Esophagus (tissue), 2 donors: Measurements from ENCODE around the gene RSRC2. TPM values are rescaled to one million over a fixed set of nuclear protein-coding genes. Genes with fewer than 3 reads are reported as not detected.
A peak's percentile ranks its signal among the peaks of the same experiment; 100 is the strongest.

Experiments used
- H3K27ac ChIP-seq, 2 donors: one replicate each; pipeline ENCODE4 v1.5.1; 2013; ENCODE audit warnings: low read depth in 2 of 2, mild to moderate bottlenecking in 2 of 2, inconsistent platforms in 1 of 2, low read length in 1 of 2, moderate library complexity in 1 of 2
- H3K27me3 ChIP-seq, 2 donors: one replicate each; pipeline ENCODE4 v1.6.1; 2013; ENCODE audit warnings: low read length in 2 of 2, control low read depth in 1 of 2, mild to moderate bottlenecking in 1 of 2; ENCODE audit not compliant: insufficient read depth in 2 of 2, control insufficient read depth in 1 of 2
- H3K36me3 ChIP-seq, 2 donors: one replicate each; pipeline ENCODE4 v1.6.1; 2013; ENCODE audit warnings: low read length in 1 of 2; ENCODE audit not compliant: control insufficient read depth in 2 of 2, insufficient read depth in 2 of 2
- H3K4me1 ChIP-seq, 2 donors: one replicate each; pipeline ENCODE4 v1.6.1; 2013; ENCODE audit warnings: low read length in 1 of 2; ENCODE audit not compliant: control insufficient read depth in 2 of 2, insufficient read depth in 2 of 2
- H3K4me3 ChIP-seq, 2 donors: one replicate each; pipeline ENCODE4 v1.5.1; 2013; ENCODE audit warnings: low read length in 2 of 2, mild to moderate bottlenecking in 2 of 2, low read depth in 1 of 2, moderate library complexity in 1 of 2
- H3K9me3 ChIP-seq, 2 donors: one replicate each; pipeline ENCODE4 v1.6.1; 2013; ENCODE audit warnings: mild to moderate bottlenecking in 2 of 2, low read depth in 1 of 2, low read length in 1 of 2, moderate library complexity in 1 of 2; ENCODE audit not compliant: control insufficient read depth in 2 of 2, insufficient read depth in 1 of 2
- WGBS, 2 donors: extraction: QIAGEN DNeasy Blood & Tissue Kit; methylation state at CpG; one replicate each; pipeline ENCODE4 v1.1.7; 2013; 5-methylcytosine and 5-hydroxymethylcytosine counted together
- polyA plus RNA-seq, 2 donors: library from polyadenylated mRNA; stranded (reverse); fragments of 200-250 nt; gene quantifications; one replicate each; pipeline ENCODE4 v1.2.3, GENCODE V29; 2013
- donor health status: healthy with polysubstance abuse.
- donor health status: Bipolar disorder and iron deficiency.

RSRC2 gene
- polyA plus RNA-seq, 2 donors = 44.0 to 49.8 TPM

DNA sequence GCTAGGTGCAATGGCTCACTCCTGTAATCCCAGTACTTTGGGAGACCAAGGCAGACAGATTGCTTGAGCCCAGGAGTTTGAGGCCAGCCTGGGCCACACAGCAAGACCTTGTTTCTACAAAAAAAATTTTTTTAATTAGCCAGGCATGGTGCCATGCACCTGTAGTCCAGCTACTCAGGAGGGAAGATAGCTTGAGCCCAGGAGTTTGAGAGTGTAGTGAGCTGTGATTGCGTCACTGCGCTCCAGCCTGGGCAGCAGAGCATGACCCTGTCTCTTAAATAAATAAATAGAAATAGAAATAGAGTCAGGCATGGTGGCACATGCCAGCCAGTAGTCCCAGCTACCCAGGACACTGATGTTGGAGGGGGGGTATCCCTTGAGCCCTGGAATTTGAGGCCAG, 67.5 kb downstream of the RSRC2 start:
- WGBS, 2 donors = 90 to 97% methylated on average over 2 of the region's 2 CpGs
- Histone ChIP-seq H3K4me1 (peaks cover 0 to 4% of the 10 kb centered on the region in 2 donors), H3K4me3 (no peak overlapping the region), H3K27me3 (no peaks in the 10 kb centered on the region), H3K36me3 (no peaks in the 10 kb centered on the region), H3K9me3 (no peaks in the 10 kb centered on the region), H3K27ac (peak overlapping the region in 1 of 2 donors; percentile 16)

DNA sequence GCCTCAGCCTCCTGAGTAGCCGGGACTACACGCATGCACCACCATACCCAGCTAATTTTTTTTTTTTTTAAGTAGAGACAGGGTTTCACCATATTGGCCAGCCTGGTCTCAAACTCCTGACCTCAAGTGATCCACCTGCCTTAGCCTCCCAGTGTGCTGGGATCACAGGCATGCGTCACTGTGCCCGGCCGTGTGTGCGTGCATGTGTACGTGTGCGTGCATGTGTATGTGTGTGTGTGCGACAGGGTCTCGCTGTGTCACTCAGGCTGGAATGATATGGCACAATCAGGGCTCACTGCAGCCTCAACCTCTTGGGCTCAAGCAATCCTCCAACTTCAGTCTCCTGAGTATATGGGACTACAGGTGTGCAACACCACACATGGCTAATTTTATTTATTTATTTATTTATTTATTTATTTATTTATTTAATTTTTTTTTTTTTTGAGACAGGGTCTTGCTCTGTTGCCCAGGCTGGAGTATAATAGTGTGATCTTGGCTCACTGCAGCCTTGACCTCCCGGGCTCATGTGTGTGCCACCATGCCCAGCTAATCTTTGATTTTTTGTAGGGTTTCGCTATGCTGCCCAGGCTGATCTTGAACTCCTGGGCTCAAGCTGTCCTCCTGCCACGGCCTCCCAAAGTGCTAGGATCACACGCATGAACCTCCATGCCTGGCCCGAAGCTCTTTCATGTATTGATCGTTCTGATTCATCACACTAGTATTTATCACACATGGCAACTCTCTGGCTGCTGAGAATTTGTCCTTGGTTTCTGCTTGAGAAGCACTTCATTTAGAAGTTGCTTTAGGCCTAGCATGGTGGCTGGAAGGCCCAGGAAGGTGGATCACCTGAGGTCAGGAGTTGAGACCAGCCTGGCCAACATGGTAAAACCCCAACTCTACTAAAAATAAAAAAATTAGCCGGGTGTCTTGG, 68.4 kb downstream of the RSRC2 start:
- no peaks in the 10 kb centered on the region for H3K9me3 ChIP-seq
- 95 to 96% methylated on average over 17 of the region's 17 CpGs for WGBS, 2 donors
- no peaks in the 10 kb centered on the region for H3K27me3 ChIP-seq
- no peaks in the 10 kb centered on the region for H3K36me3 ChIP-seq
- peaks cover 0 to 5% of the 10 kb centered on the region in 2 donors for H3K4me1 ChIP-seq
- H3K4me3 ChIP-seq = no peak overlapping the region
- H3K27ac ChIP-seq = no peak overlapping the region

DNA sequence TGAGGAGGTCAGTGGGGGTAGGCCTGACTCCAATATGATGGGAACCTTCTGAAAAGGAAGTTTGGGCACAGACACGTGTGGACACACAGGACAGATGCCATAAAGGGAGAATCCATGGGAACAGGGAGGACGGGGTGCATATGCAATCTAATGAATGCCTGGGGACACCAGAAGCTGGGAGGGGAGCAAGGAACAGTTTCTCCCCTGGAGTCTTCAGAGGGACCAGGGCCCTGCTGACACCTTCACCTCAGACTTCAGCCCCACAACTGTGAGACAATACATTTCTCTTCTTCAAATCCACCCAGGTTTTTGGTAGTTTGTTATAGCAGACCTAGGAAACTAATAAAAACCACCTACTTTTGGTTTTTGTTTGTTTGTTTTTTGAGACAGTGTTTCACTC, 69.1 kb downstream of the RSRC2 start:
- H3K4me1 ChIP-seq = peaks cover 0 to 5% of the 10 kb centered on the region in 2 donors
- H3K9me3 ChIP-seq = no peaks in the 10 kb centered on the region
- 59 to 75% methylated on average over 2 of the region's 2 CpGs for WGBS, 2 donors
- H3K27ac ChIP-seq = no peak overlapping the region
- H3K27me3 ChIP-seq = no peaks in the 10 kb centered on the region
- H3K36me3 ChIP-seq = no peaks in the 10 kb centered on the region
- H3K4me3 ChIP-seq = no peak overlapping the region

DNA sequence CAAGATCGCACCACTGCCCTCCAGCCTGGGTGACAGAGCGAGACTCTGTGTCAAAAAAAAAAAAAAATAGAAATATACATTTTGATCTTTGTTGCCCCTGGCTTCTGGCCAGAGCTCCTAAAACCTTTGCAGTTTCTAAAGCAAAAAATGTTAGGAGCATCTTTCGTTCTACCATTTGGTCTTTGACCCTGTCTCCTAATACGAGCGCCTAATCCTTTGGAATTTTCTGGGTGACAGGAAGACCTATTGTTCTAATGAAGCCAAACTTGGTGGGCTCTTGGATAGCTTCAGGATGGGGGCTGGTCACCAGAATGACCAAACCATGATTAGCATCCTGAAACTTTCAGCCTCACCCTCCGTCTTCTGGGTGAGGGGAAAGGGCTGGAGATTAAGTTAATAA, 72.0 kb downstream of the RSRC2 start:
- Histone ChIP-seq H3K27ac (no peak overlapping the region), H3K4me3 (no peak overlapping the region), H3K27me3 (no peaks in the 10 kb centered on the region), H3K4me1 (peaks cover 0 to 5% of the 10 kb centered on the region in 2 donors), H3K36me3 (no peaks in the 10 kb centered on the region), H3K9me3 (no peaks in the 10 kb centered on the region)
- 69% methylated on average over 6 of the region's 6 CpGs for WGBS, 2 donors

DNA sequence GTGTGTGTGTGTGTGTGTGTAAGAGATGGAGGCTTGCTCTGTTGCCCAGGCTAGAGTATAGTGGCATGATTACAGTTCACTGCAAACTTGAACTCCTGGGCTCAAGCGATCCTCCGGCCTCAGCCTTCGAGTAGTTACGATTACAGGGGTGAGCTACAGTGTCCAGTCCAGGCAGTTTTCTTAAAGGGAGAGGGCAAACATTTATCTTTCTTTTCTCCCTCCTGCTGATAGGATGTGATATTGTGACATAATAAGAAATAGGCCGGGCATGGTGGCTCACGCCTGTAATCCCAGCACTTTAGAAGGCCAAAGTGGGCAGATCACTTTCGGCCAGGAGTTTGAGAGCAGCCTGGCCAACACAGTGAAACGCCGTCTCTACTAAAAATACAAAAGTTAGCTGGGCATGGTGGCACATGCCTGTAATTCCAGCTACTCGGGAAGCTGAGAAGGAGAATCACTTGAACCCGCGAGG, 72.5 kb downstream of the RSRC2 start:
- H3K27ac ChIP-seq = peak overlapping the region in 1 of 2 donors; percentile 58
- WGBS, 2 donors = 70 to 78% methylated on average over 12 of the region's 12 CpGs
- no peaks in the 10 kb centered on the region for H3K9me3 ChIP-seq
- no peaks in the 10 kb centered on the region for H3K27me3 ChIP-seq
- H3K36me3 ChIP-seq = no peaks in the 10 kb centered on the region
- H3K4me3 ChIP-seq = no peak overlapping the region
- H3K4me1 ChIP-seq = peaks cover 0 to 5% of the 10 kb centered on the region in 2 donors

Other genes starting within 250 kb of the RSRC2 start
- gene CLIP1, start 104.3 kb downstream of the RSRC2 start, polyA plus RNA-seq = 10 to 100 TPM; 50.0 to 52.3 TPM
- gene ZCCHC8, start 26.0 kb downstream of the RSRC2 start, polyA plus RNA-seq = 10 to 100 TPM; 15.4 to 27.6 TPM
- gene KNTC1, start 313 bp upstream of the RSRC2 start, polyA plus RNA-seq = 10 to 100 TPM in 1 of 2 donors, 1 to 10 TPM in 1; 9.6 to 22.9 TPM
- 10 to 100 TPM; 35.6 to 53.2 TPM for gene HCAR2, start 176.4 kb upstream of the RSRC2 start, polyA plus RNA-seq
- 10 to 100 TPM in 1 of 2 donors, 1 to 10 TPM in 1; 7.5 to 10.2 TPM for gene HCAR3, start 189.9 kb upstream of the RSRC2 start, polyA plus RNA-seq
- under 1 TPM; 0.15 to 0.18 TPM for gene HCAR1, start 203.9 kb upstream of the RSRC2 start, polyA plus RNA-seq
- 10 to 100 TPM; 24.2 to 27.6 TPM for gene DENR, start 225.9 kb upstream of the RSRC2 start, polyA plus RNA-seq
- gene CCDC62, start 247.6 kb upstream of the RSRC2 start, polyA plus RNA-seq = under 1 TPM; 0.02 to 0.04 TPM